ENCODE results near the gene AHNAK2. TPM values are rescaled to one million over a fixed set of nuclear protein-coding genes. Genes with fewer than 3 reads are reported as not detected.

The AHNAK2 gene
- total RNA-seq, 1 donor from 2014 or later, result 1.1 TPM

DNA sequence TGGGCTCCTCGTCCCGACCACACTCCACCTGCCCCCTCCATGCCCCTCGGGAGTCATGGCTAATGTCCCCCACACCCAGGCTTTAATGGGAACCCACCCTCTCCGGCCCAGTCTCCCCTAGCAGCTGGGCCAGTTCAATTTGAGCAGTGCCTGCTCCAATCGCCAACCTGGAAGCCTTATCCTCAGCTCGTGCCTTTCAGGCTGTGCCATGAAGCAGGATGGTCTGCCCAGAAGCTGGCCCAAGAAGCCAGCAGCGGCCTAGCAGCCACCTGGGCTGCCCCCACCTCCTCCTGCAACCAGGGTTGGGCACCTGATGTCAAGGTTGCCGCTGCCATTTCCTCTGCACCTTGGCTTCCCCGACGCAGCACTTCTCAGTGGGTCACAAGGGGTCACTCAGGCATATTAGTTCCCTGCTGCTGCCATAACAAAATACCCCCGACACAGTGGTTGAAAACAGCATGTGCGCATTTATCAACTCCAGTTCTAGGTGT, 5.1 kb upstream of the AHNAK2 start:
- no peak for DNase-seq (ENCODE audit: low spot score, unreplicated experiment)
- H3K27ac Mint-ChIP-seq, result peak overlapping the region; percentile 67
- no peaks in the 10 kb centered on the region for H3K36me3 Mint-ChIP-seq (ENCODE audit: insufficient read depth)
- H3K4me3 Mint-ChIP-seq (ENCODE audit: low read depth), result no peak overlapping the region
- peaks cover 6% of the 10 kb centered on the region for H3K4me1 Mint-ChIP-seq (ENCODE audit: low read depth)
- TF ChIP-seq, protein P1, sequence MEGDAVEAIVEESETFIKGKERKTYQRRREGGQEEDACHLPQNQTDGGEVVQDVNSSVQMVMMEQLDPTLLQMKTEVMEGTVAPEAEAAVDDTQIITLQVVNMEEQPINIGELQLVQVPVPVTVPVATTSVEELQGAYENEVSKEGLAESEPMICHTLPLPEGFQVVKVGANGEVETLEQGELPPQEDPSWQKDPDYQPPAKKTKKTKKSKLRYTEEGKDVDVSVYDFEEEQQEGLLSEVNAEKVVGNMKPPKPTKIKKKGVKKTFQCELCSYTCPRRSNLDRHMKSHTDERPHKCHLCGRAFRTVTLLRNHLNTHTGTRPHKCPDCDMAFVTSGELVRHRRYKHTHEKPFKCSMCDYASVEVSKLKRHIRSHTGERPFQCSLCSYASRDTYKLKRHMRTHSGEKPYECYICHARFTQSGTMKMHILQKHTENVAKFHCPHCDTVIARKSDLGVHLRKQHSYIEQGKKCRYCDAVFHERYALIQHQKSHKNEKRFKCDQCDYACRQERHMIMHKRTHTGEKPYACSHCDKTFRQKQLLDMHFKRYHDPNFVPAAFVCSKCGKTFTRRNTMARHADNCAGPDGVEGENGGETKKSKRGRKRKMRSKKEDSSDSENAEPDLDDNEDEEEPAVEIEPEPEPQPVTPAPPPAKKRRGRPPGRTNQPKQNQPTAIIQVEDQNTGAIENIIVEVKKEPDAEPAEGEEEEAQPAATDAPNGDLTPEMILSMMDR (IDR thresholded peaks at IDR 0.05; ENCODE audit: unreplicated experiment), result no peak
- H3K27me3 Mint-ChIP-seq, result peaks cover 34% of the 10 kb centered on the region
- H3K9me3 Mint-ChIP-seq (ENCODE audit: low read depth), result no peaks in the 10 kb centered on the region

DNA sequence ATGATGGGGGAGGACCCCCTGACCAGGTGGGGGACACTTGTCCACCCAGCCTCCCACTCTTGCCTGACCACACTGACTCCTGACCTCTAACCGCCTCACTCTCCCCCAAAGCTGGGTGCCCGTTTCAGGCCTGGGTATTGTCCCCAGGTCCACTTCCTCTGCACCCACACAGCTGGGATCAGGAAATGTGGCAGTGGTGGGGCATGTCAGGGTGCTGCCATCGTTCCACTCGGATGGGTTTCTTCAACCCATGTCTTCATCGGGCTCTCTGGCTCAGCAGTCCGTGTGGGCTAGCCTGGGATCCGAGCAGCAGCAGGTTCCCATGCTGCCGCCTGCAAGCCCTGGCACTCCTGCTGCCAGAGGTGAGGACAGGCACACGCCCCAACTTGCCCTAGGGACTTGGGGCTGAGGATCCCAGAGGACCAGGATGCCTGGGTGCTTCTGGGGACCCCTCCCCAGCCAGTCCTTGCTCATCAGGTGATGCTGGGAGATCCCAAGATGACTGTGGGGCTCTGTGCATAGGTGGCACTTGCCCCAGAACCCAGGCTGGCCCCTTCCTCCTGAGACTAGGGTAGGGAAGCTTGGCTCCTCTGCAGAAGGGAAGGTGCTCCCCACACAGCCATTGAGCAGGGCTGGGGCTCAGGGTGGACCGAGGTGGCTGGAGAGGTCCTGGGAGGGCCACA, 4.5 kb upstream of the AHNAK2 start:
- DNase-seq (ENCODE audit: low spot score, unreplicated experiment), result no peak
- H3K4me3 Mint-ChIP-seq (ENCODE audit: low read depth), result no peak overlapping the region
- peaks cover 36% of the 10 kb centered on the region for H3K27me3 Mint-ChIP-seq
- peaks cover 7% of the 10 kb centered on the region for H3K4me1 Mint-ChIP-seq (ENCODE audit: low read depth)
- H3K27ac Mint-ChIP-seq, result no peak overlapping the region
- H3K36me3 Mint-ChIP-seq (ENCODE audit: insufficient read depth), result no peaks in the 10 kb centered on the region
- TF ChIP-seq, protein P1 (IDR thresholded peaks at IDR 0.05; ENCODE audit: unreplicated experiment), result no peak
- no peaks in the 10 kb centered on the region for H3K9me3 Mint-ChIP-seq (ENCODE audit: low read depth)

DNA sequence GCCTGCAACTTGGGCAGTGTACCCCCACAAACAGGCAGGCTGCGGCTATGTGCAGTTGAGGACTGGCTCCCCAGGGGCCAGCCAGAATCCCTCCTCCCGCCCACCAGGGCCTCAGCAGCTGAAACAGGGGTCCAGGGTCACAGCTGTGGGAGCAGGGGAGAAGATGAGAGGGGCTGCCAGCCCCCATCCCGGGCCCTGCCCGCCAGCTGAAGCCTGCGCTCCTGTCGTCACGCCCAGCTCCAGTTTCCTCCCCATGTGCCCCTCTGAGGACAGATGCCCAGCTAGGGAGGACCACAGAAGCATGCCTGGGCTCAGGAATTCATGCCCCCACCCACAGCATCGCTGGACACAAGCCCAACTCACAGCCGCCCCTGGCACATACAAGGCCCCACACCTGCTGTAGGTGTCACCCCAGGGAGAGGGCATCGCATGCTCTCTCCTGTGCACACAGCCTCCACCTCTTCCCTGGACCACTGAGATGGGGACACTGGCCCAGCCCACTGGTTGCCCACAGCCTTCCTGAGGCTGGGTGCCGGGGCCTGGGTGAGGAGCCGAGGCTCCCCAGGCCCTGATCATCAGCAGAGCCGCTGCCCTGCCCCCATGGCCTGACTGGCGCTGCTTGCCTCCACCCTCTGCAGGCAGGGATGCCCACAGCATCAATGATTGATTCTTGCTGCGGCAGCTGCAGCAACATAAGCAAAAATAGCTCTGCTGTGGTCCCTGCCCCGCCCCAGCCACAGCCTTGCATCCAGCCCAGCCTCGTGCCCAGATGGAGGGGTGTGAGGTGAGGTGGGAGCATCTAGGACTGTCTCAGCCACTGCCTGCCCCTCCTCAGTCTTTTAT, 3.7 kb upstream of the AHNAK2 start:
- no peak overlapping the region for H3K27ac Mint-ChIP-seq
- H3K4me3 Mint-ChIP-seq (ENCODE audit: low read depth), result no peak overlapping the region
- peaks cover 5% of the 10 kb centered on the region for H3K4me1 Mint-ChIP-seq (ENCODE audit: low read depth)
- peaks cover 40% of the 10 kb centered on the region for H3K27me3 Mint-ChIP-seq
- H3K9me3 Mint-ChIP-seq (ENCODE audit: low read depth), result no peaks in the 10 kb centered on the region
- H3K36me3 Mint-ChIP-seq (ENCODE audit: insufficient read depth), result no peaks in the 10 kb centered on the region
- DNase-seq (ENCODE audit: low spot score, unreplicated experiment), result no peak
- TF ChIP-seq, protein P1 (IDR thresholded peaks at IDR 0.05; ENCODE audit: unreplicated experiment), result no peak

DNA sequence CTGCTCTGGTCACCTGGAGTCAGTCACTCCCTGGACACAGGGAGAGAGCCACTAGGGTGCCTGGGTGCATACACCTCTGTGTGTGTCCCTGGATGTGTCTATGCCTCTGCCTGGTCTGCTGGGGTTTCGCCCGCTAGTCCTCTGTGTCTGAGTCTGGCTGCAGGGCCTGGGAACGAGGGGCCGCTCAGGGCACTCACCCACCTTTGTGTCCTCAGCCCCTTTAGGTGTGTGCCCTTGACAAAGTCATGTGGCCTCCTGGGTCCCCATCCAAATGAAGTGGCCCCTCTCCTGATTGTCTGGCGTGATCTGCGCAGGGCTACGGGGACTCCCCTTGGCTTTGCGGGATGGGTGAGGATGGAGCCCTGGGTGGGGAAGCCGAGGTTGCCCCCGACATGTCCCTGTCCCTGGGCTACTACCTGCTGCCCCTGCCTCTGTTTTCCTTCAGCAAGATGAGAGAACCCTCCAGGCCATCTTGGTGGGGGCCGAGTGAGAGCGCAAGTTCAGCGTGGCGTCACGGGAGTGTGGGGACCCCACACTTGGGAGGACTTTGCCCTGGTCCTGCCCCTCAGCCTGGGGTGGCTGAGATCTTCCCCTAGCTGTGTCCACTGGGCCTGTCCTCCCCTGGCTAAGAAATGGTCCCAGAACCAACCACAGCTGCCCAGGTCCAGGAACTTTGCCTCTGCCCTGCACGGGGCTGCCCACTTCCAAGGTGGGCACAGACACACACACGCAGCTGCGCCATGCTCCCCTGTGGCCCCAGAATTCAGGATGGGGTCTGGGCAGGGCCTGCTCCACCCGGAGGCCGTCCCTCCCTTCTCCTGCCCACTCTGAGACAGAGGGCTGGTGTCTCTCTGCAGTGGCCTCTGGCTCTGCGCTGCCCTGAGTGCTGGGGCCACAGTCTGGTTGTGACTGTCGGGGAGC, 2.7 kb upstream of the AHNAK2 start:
- Mint-ChIP-seq H3K36me3 (ENCODE audit: insufficient read depth) (no peaks in the 10 kb centered on the region), H3K4me1 (ENCODE audit: low read depth) (peaks cover 6% of the 10 kb centered on the region), H3K9me3 (ENCODE audit: low read depth) (no peaks in the 10 kb centered on the region), H3K4me3 (ENCODE audit: low read depth) (no peak overlapping the region), H3K27me3 (peaks cover 47% of the 10 kb centered on the region), H3K27ac (no peak overlapping the region)
- no peak for DNase-seq (ENCODE audit: low spot score, unreplicated experiment)
- TF ChIP-seq, protein P1 (IDR thresholded peaks at IDR 0.05; ENCODE audit: unreplicated experiment), result no peak

Measured in progenitor cell of endocrine pancreas (in vitro differentiated cells).